GM19238 (cell line): Measurements from ENCODE around the gene MYO1D.
"Not testable (repeated sequence)": the region's sequence is repeated elsewhere in the genome, so short reads cannot be mapped to it uniquely, and the experiment has no call there.

Experiments
- DNase-seq: peaks from one replicate; pipeline ENCODE4 v3.0.0; 2011; ENCODE audit warnings: low spot score; ENCODE audit not compliant: insufficient read length

MYO1D gene

DNA sequence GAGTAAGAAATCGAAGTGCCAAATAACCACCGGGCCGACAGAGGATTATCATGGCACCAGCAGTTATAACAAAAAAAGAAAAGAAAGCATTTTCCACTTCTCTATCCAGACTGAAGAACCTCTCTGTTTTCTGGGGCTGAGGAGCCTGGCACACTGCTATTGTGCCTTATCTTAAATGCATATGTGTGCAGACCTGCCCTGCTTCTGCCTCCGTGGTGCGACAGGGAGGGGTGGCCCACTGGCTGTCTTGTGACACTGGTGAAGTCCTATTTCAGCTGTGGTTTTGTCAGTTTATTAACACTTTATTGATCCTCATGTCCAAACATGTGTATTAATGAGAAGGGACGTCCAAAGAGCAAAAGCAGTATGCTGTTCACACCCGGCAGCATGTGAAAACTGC lies 334.7 kb downstream of the MYO1D start:
- no peak for DNase-seq

DNA sequence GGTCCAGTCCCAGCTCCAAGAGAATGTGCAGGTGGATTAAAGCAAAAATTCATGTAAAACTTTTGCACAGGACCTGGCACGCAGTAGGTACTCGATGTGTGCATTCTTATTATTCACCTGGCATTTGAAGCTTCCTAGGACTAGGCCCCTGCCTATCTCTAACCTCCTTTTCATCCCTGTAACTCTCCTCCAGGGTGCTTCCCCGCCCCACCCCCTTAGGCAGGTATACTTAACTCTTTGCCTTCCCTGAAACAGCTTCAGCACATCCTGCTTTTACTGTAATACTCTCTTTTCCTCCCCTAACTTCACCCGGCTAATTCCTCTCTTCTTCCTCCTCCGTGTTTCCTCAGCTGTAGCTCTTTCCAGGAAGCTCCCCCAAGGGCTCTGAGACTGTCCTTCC lies 335.3 kb downstream of the MYO1D start:
- no peak for DNase-seq

DNA sequence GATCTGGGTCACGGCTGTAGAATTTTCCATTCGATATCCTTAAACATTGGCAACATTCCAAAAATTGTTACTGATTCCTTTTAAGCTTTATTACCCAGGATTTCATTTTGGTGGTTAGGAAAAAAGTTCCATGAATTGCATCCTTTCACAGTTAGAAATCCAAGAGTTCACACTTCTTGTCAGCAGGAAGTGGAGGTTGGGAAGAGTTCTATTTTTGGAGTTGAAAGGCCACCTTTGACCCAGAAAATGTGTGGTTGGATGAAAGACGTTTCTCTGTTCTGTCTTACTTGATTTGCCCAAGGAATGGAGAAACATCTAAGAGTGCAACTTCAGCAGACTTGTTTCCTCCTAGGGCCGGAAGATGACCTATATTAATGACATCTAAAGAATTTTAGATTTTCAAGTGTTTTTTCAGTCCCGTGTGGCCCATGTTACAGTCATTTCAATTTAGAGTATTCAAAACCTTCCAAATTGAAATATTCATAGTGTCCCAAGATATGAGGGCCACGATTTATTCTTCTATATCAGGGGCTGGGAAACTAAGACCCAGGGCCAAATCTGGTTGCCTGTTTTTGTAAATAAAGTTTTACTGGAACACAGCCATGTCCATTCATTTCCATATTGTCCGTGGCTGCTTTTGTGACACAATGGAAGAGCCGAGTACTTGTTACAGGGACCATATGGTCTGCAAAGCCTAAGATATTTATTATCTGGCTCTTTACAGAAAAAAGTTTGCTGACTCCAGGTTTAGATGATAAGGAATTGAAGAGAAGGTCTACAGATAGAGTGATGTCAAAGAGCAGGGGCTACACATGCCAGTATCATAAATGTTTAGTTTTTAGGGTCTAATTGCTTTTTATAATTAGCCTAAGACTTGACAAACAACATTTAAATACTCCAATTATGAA lies 339.9 kb downstream of the MYO1D start:
- no peak for DNase-seq

- no peak for DNase-seq
Observed at GRCh38 chr17:32533296-32533695, 343.6 kb downstream of the MYO1D start.

DNA sequence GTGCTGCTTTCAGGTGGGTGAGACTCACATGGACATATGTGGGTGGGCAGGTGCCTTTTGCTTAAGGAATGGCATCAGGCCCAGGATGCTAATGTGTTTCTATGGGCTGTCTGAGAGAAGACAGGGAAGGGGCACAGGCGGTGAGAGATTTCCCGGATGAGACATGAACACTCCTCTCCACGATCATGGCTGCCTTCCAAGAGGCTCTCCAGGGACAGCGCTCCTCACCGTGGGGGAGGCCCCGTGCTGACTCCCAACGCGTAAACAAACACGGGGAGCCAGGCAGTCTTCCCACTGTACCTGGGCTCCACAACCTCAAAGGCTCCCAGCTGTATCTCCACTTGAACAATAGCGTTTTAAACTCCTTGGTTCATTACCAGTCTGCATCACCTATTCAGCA lies 347.3 kb downstream of the MYO1D start:
- no peak for DNase-seq

- DNase-seq: no peak
Observed at GRCh38 chr17:32528825-32529224, 348.1 kb downstream of the MYO1D start.

DNA sequence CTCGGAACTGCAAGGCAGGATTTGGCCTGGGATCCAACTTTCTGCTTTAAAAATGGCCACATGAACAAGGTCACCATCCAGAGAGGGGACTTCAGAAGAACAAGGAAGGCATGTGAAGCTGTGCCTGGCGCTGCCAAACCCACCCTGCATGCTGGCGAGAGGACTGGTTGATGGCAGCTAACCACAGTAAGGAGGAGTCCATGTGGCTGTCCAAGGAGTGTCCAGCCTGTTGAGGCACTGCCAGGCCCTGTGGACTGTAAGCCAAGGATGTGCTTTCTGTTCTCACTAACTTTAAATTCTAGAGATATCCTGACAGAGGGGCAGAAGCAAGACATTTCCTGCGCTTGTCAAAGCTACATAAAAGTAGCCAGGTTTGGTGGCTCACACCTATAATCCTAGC lies 349.8 kb downstream of the MYO1D start:
- DNase-seq: no peak

- DNase-seq: no peak
Observed at GRCh38 chr17:32525122-32525521, 351.8 kb downstream of the MYO1D start.

- DNase-seq: not testable (repeated sequence)
Observed at GRCh38 chr17:32524553-32524880, 352.4 kb downstream of the MYO1D start.

DNA sequence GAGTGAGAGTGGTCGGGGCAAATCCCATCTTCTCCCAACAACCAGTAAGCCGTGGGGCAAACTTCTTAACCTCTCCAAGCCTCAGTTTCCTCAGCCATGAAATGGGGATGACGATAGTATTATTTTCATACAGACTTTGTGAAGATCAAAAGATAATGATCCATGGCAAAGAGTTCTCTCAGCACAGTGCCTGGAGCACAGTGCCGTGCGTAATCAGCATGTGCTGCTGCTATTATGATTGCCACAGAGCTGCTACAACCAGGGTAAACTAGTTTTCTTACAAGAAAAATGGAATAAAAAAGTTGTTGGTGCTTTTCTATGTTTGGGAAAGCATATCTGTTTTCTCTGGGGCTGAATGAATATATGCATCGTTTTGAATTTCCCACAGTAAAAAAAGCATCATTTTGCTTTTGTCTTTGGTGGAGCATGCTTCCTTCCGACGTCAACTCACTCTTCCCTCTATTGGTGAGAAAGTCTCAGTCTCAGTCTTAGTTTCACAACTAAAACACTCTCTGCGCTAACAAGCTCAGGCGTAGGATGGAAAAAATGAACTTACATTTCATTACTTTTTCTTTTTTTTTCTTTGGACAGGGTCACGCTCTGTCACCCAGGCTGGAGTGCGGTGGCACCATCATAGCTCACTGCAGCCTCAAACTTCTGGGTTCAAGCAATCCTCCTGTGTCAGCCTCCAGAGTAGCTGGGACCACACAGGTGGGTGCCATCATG lies 352.9 kb downstream of the MYO1D start:
- DNase-seq: no peak

DNA sequence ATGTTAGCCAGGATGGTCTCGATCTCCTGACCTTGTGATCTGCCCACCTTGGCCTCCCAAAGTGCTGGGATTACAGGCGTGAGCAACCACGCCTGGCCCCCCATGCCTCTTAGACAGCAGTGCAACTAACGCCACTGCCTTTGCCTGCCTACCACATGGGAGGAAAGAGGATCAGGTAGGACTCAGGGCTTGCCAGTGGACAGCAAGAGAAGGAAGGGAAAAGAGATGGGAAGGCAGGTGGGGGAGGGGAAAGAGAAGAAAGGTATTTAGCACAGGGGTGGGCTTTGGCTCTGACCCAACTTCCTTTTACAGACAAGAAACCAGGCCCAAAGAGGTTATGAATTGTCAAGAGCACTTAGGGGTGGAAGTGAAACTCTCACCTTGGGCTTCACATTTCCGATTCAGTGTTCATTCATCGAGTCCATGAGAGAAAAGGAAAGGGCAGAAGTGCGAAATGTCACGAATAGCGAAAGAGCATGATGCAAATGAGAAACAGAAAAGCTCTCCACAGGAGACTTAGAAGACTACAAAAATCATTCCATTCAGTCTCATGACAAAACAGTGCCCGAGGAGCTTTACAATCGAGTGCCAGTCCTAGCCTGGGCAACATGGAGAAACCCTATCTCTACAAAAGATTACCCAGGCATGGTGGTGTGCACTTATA lies 353.8 kb downstream of the MYO1D start:
- DNase-seq: peak; percentile 62

GRCh38 chr17:32520737-32521404 lies 356.1 kb downstream of the MYO1D start:
- DNase-seq: no peak

- no peak for DNase-seq
Observed at GRCh38 chr17:32520104-32520701, 356.7 kb downstream of the MYO1D start.

DNA sequence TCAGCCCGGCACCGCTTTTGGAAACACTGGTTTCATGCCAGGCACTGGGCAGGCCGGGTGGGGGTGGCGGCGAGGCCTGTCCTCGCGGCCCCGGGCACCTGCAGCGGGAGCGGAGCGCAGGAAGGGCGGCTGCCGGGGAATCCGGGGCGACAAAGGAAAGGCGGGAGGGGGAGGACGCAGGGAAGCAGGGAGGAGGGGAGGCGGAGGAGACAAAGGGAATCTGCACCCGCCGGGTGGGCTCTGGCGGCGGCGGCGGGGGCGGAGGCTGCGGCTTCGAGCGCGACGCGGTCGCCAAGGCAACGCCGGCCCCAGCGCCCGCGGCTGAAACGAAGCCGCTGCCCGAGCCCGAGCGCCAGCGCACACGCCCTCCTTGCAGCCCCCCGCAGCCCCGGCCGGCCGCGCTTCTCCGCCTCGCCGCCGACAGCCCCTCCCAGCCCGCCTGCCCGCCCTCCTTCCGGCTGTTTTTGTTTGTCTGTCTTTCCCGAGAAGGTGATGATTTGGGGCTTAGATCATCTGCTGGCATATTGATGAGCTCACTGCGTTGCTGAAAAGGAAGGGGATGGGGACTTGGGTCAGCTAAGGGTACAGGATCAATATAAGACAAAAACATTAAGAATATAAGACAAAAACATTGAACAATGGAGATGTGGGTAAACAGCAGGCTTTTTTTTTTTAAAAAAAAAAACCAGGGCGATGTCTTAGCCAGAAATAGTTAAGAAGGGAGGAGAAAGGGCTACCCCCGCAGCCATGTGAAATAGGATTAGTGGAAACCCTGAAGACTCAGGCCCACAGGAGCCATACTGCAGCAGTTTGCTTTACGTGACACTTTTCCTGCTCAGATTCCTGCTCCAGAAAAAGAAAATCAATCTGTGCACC lies 357.5 kb downstream of the MYO1D start:
- no peak for DNase-seq

- DNase-seq: no peak
Observed at GRCh38 chr17:32518646-32519227, 358.2 kb downstream of the MYO1D start.

GRCh38 chr17:32517982-32518381 lies 358.9 kb downstream of the MYO1D start:
- DNase-seq: no peak

DNA sequence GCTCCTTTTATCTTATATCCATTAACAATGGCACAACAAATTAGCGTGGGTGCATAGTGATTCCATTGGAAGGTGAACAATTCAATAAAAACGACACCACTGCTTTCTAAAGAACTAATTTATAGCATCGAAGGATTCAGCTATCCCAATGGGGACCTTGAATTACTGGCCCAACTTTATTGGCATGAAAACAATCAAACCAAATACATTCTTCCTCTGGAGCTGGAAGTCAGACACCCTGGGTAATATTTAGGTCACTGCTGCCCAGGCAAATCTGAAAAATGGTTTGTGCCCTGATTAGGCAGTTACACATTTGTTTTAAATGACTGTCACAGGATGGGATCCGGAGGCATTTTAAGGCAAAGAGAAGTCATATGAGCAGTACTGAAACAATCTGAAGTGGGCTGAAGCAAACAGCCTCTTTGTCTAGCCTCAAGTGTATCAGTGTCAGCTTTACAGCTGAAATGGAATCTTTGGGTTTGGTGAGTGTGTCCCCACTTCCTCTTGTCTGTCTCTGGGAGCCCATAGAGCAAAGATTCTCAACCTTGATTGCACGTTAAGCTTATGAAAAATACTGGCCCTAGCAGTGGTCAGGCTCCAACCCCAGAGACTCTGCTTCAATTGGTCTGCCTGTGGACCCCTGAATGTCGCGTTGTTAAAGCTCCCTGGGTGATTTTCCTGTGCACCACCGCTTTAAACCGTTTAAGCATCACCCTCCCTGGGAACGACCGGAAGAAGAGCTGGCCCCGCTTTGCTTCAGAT lies 359.8 kb downstream of the MYO1D start:
- no peak for DNase-seq

GRCh38 chr17:32516450-32516849 lies 360.5 kb downstream of the MYO1D start:
- DNase-seq: no peak

DNA sequence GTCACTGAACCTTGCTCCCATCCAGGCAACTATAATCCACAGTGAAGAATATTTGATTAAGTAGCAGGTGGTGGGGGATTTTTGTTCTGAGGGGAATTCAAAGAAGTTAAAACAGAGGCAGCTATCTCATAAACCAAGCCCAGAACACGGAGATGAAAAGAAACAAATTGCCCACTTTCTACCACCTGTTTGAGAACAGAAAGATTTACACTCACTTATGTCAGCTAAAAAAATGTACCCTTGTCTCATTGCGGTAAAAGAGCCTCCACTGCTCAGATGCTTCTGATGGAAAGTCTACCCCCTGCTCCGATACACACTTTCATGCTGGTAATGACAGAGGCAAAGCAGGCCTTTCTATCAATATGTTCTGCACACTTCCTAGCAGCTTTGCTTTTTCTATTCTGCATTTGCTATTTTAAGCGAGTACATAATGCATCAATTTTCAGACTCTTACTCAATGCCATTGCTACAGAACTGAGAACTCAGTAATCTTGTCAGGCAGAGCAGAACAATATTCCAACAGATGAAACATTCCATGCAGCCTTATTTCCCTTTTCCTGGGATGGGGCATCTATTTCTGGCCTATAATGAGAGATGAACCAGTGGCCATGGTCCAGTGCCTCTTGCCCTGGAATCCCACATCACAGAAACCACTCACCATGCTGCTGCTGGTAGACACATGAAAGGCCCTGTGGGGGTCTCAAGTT lies 361.1 kb downstream of the MYO1D start:
- no peak for DNase-seq
